ENCODE measurements around the gene CST5.
"Not testable (repeated sequence)": the region's sequence is repeated elsewhere in the genome, so short reads cannot be mapped to it uniquely, and the experiment has no call there.

The CST5 gene

DNA sequence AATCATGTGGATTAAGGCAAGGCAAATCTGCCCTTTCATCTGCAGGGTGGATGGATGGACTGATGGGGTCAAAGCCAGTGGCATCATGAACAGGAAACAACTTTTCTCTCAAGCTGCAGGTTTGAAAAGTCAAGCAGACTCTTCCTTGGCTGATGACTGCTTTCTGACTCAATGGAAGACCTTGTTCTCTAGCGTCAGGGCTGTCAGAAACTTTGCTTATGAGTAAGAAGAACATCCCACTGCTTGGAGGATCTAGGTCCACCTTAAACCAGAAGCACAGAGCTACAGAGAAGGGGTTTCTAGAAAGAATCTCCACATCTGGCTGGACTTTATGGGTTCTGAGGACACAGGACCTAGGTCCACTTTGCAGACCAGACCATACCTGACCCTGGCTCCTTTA lies 36.3 kb upstream of the CST5 start:
- Histone ChIP-seq H3K79me2 (no peaks in the 10 kb centered on the region), H3K4me2 (ENCODE audit: low read length) (no peak overlapping the region), H3K9ac (no peak overlapping the region), H2AFZ (no peak overlapping the region), H3K4me3 (ENCODE audit: low read depth, low read length) (no peak overlapping the region), H3K27ac (no peak overlapping the region), H3K9me3 (ENCODE audit: control insufficient read depth, low read length) (no peaks in the 10 kb centered on the region), H3K4me1 (no peaks in the 10 kb centered on the region), H3K27me3 (ENCODE audit: control insufficient read depth, insufficient read depth, low read length) (no peaks in the 10 kb centered on the region), H3K36me3 (ENCODE audit: control insufficient read depth, insufficient read depth, low read length) (no peaks in the 10 kb centered on the region)
- TF ChIP-seq, protein P1, sequence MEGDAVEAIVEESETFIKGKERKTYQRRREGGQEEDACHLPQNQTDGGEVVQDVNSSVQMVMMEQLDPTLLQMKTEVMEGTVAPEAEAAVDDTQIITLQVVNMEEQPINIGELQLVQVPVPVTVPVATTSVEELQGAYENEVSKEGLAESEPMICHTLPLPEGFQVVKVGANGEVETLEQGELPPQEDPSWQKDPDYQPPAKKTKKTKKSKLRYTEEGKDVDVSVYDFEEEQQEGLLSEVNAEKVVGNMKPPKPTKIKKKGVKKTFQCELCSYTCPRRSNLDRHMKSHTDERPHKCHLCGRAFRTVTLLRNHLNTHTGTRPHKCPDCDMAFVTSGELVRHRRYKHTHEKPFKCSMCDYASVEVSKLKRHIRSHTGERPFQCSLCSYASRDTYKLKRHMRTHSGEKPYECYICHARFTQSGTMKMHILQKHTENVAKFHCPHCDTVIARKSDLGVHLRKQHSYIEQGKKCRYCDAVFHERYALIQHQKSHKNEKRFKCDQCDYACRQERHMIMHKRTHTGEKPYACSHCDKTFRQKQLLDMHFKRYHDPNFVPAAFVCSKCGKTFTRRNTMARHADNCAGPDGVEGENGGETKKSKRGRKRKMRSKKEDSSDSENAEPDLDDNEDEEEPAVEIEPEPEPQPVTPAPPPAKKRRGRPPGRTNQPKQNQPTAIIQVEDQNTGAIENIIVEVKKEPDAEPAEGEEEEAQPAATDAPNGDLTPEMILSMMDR (IDR thresholded peaks at IDR 0.05): no peak

DNA sequence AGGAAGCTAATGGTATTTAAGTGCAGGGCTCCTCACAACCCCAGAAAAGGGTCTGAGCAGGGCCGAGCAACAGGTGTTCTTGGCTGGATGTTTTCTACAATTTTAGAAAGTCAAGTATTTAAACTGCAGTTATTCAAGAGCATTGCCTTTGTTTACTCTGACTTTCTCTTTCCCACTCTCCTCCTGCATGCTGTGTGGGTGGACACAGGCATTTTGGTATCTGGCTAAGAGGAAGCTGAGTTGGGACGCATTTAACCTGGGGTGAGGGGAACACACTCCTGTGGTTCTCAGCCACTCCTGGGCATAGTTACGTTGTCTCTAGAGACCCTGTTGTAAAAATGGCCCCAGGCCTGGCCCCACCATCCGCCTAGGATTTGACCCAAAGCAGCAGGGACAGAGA lies 34.9 kb upstream of the CST5 start:
- H3K9me3 ChIP-seq (ENCODE audit: control insufficient read depth, low read length); H3K9ac ChIP-seq; H3K4me3 ChIP-seq (ENCODE audit: low read depth, low read length); H3K79me2 ChIP-seq; H3K4me1 ChIP-seq; H3K4me2 ChIP-seq (ENCODE audit: low read length); H3K27ac ChIP-seq; H2AFZ ChIP-seq; H3K27me3 ChIP-seq (ENCODE audit: control insufficient read depth, insufficient read depth, low read length); H3K36me3 ChIP-seq (ENCODE audit: control insufficient read depth, insufficient read depth, low read length): not testable (repeated sequence)

GRCh38 chr20:23910210-23910609 lies 30.7 kb upstream of the CST5 start:
- Histone ChIP-seq H3K36me3 (ENCODE audit: control insufficient read depth, insufficient read depth, low read length) (no peaks in the 10 kb centered on the region), H3K4me1 (no peaks in the 10 kb centered on the region), H3K79me2 (no peaks in the 10 kb centered on the region), H3K9ac (no peak overlapping the region), H3K9me3 (ENCODE audit: control insufficient read depth, low read length) (peaks cover 3% of the 10 kb centered on the region), H3K4me2 (ENCODE audit: low read length) (no peak overlapping the region), H3K27ac (no peak overlapping the region), H3K4me3 (ENCODE audit: low read depth, low read length) (no peak overlapping the region), H2AFZ (no peak overlapping the region), H3K27me3 (ENCODE audit: control insufficient read depth, insufficient read depth, low read length) (no peaks in the 10 kb centered on the region)
- TF ChIP-seq, protein P1 (IDR thresholded peaks at IDR 0.05): no peak

- Histone ChIP-seq H3K4me2 (ENCODE audit: low read length) (no peak overlapping the region), H3K9me3 (ENCODE audit: control insufficient read depth, low read length) (peaks cover 3% of the 10 kb centered on the region), H3K27me3 (ENCODE audit: control insufficient read depth, insufficient read depth, low read length) (no peaks in the 10 kb centered on the region), H3K9ac (no peak overlapping the region), H2AFZ (no peak overlapping the region), H3K4me3 (ENCODE audit: low read depth, low read length) (no peak overlapping the region), H3K36me3 (ENCODE audit: control insufficient read depth, insufficient read depth, low read length) (no peaks in the 10 kb centered on the region), H3K27ac (no peak overlapping the region), H3K4me1 (no peaks in the 10 kb centered on the region), H3K79me2 (no peaks in the 10 kb centered on the region)
- TF ChIP-seq, protein P1 (IDR thresholded peaks at IDR 0.05): no peak
These were observed 29.8 kb upstream of the CST5 start for GRCh38 chr20:23909390-23909789.

GRCh38 chr20:23907579-23907978 lies 28.0 kb upstream of the CST5 start:
- Histone ChIP-seq H3K36me3 (ENCODE audit: control insufficient read depth, insufficient read depth, low read length) (no peaks in the 10 kb centered on the region), H3K27ac (no peak overlapping the region), H3K9me3 (ENCODE audit: control insufficient read depth, low read length) (peaks cover 3% of the 10 kb centered on the region), H3K27me3 (ENCODE audit: control insufficient read depth, insufficient read depth, low read length) (no peaks in the 10 kb centered on the region), H3K4me2 (ENCODE audit: low read length) (no peak overlapping the region), H3K4me1 (no peaks in the 10 kb centered on the region), H2AFZ (no peak overlapping the region), H3K4me3 (ENCODE audit: low read depth, low read length) (no peak overlapping the region), H3K79me2 (no peaks in the 10 kb centered on the region), H3K9ac (no peak overlapping the region)
- TF ChIP-seq, protein P1 (IDR thresholded peaks at IDR 0.05): no peak

DNA sequence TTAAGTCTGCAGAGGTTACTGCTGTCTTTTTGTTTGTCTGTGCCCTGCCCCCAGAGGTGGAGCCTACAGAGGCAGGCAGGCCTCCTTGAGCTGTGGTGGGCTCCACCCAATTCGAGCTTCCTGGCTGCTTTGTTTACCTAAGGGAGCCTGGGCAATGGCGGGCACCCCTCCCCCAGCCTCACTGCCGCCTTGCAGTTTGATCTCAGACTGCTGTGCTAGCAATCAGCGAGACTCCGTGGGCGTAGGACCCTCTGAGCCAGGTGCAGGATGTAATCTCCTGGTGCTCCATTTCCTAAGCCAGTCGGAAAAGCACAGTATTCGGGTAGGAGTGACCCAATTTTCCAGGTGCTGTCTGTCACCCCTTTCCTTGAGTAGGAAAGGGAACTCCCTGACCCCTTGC lies 22.8 kb upstream of the CST5 start:
- H3K4me3 ChIP-seq (ENCODE audit: low read depth, low read length); H3K4me2 ChIP-seq (ENCODE audit: low read length); H3K36me3 ChIP-seq (ENCODE audit: control insufficient read depth, insufficient read depth, low read length); H3K9me3 ChIP-seq (ENCODE audit: control insufficient read depth, low read length); H3K9ac ChIP-seq; H2AFZ ChIP-seq; H3K27me3 ChIP-seq (ENCODE audit: control insufficient read depth, insufficient read depth, low read length); H3K4me1 ChIP-seq; H3K27ac ChIP-seq; H3K79me2 ChIP-seq: not testable (repeated sequence)

GRCh38 chr20:23890867-23891266 lies 11.3 kb upstream of the CST5 start:
- H3K27ac ChIP-seq; H3K27me3 ChIP-seq (ENCODE audit: control insufficient read depth, insufficient read depth, low read length); H3K36me3 ChIP-seq (ENCODE audit: control insufficient read depth, insufficient read depth, low read length): not testable (repeated sequence)

More at GRCh38 chr20:23890867-23891266, 11.3 kb upstream of the CST5 start:
- not testable (repeated sequence) for H3K4me3 ChIP-seq (ENCODE audit: low read depth, low read length); H2AFZ ChIP-seq; H3K4me2 ChIP-seq (ENCODE audit: low read length); H3K9me3 ChIP-seq (ENCODE audit: control insufficient read depth, low read length); H3K79me2 ChIP-seq; H3K4me1 ChIP-seq; H3K9ac ChIP-seq
